ENCODE results near the gene ATP13A3.
"Not testable (repeated sequence)": the region's sequence is repeated elsewhere in the genome, so short reads cannot be mapped to it uniquely, and the experiment has no call there.

The ATP13A3 gene

GRCh38 chr3:194517333-194517732 is 30.5 kb upstream of the ATP13A3 start:
- Histone ChIP-seq H3K36me3 (ENCODE audit: control insufficient read depth in 1 of 2, insufficient read depth in 2 of 2, low read length in 2 of 2) (no peaks in the 10 kb centered on the region), H3K27ac (ENCODE audit: low read length) (no peak overlapping the region), H3K4me1 (ENCODE audit: control insufficient read depth in 1 of 2, insufficient read depth in 2 of 2, low read length in 2 of 2) (no peaks in the 10 kb centered on the region), H3K4me3 (ENCODE audit: low read depth in 1 of 2, low read length in 2 of 2) (no peak overlapping the region), H3K27me3 (ENCODE audit: low read depth, low read length) (no peaks in the 10 kb centered on the region), H3K9me3 (ENCODE audit: control insufficient read depth in 1 of 2, low read length in 2 of 2) (no peaks in the 10 kb centered on the region)

GRCh38 chr3:194514626-194515025 is 27.8 kb upstream of the ATP13A3 start:
- Histone ChIP-seq H3K27me3 (ENCODE audit: low read depth, low read length) (no peaks in the 10 kb centered on the region), H3K27ac (ENCODE audit: low read length) (no peak overlapping the region), H3K36me3 (ENCODE audit: control insufficient read depth in 1 of 2, insufficient read depth in 2 of 2, low read length in 2 of 2) (no peaks in the 10 kb centered on the region), H3K4me3 (ENCODE audit: low read depth in 1 of 2, low read length in 2 of 2) (no peak overlapping the region), H3K4me1 (ENCODE audit: control insufficient read depth in 1 of 2, insufficient read depth in 2 of 2, low read length in 2 of 2) (no peaks in the 10 kb centered on the region), H3K9me3 (ENCODE audit: control insufficient read depth in 1 of 2, low read length in 2 of 2) (no peaks in the 10 kb centered on the region)

GRCh38 chr3:194512895-194513601 is 26.2 kb upstream of the ATP13A3 start:
- no peaks in the 10 kb centered on the region for H3K27me3 ChIP-seq (ENCODE audit: low read depth, low read length)
- H3K36me3 ChIP-seq (ENCODE audit: control insufficient read depth in 1 of 2, insufficient read depth in 2 of 2, low read length in 2 of 2) = no peaks in the 10 kb centered on the region
- H3K4me1 ChIP-seq (ENCODE audit: control insufficient read depth in 1 of 2, insufficient read depth in 2 of 2, low read length in 2 of 2) = no peaks in the 10 kb centered on the region
- H3K27ac ChIP-seq (ENCODE audit: low read length) = no peak overlapping the region
- no peak overlapping the region for H3K4me3 ChIP-seq (ENCODE audit: low read depth in 1 of 2, low read length in 2 of 2)
- H3K9me3 ChIP-seq (ENCODE audit: control insufficient read depth in 1 of 2, low read length in 2 of 2) = no peaks in the 10 kb centered on the region

- Histone ChIP-seq H3K9me3 (ENCODE audit: control insufficient read depth in 1 of 2, low read length in 2 of 2) (no peaks in the 10 kb centered on the region), H3K4me3 (ENCODE audit: low read depth in 1 of 2, low read length in 2 of 2) (no peak overlapping the region), H3K27ac (ENCODE audit: low read length) (no peak overlapping the region), H3K36me3 (ENCODE audit: control insufficient read depth in 1 of 2, insufficient read depth in 2 of 2, low read length in 2 of 2) (no peaks in the 10 kb centered on the region), H3K4me1 (ENCODE audit: control insufficient read depth in 1 of 2, insufficient read depth in 2 of 2, low read length in 2 of 2) (no peaks in the 10 kb centered on the region), H3K27me3 (ENCODE audit: low read depth, low read length) (no peaks in the 10 kb centered on the region)
Observed at GRCh38 chr3:194508491-194509453, 22.0 kb upstream of the ATP13A3 start.

GRCh38 chr3:194507571-194507970 is 20.8 kb upstream of the ATP13A3 start:
- Histone ChIP-seq H3K36me3 (ENCODE audit: control insufficient read depth in 1 of 2, insufficient read depth in 2 of 2, low read length in 2 of 2) (no peaks in the 10 kb centered on the region), H3K27me3 (ENCODE audit: low read depth, low read length) (no peaks in the 10 kb centered on the region), H3K4me3 (ENCODE audit: low read depth in 1 of 2, low read length in 2 of 2) (no peak overlapping the region), H3K4me1 (ENCODE audit: control insufficient read depth in 1 of 2, insufficient read depth in 2 of 2, low read length in 2 of 2) (no peaks in the 10 kb centered on the region), H3K9me3 (ENCODE audit: control insufficient read depth in 1 of 2, low read length in 2 of 2) (no peaks in the 10 kb centered on the region), H3K27ac (ENCODE audit: low read length) (no peak overlapping the region)

- no peaks in the 10 kb centered on the region for H3K9me3 ChIP-seq (ENCODE audit: control insufficient read depth in 1 of 2, low read length in 2 of 2)
- no peaks in the 10 kb centered on the region for H3K4me1 ChIP-seq (ENCODE audit: control insufficient read depth in 1 of 2, insufficient read depth in 2 of 2, low read length in 2 of 2)
Observed at GRCh38 chr3:194505791-194506415, 19.1 kb upstream of the ATP13A3 start.

GRCh38 chr3:194504861-194505260 is 18.1 kb upstream of the ATP13A3 start:
- Histone ChIP-seq H3K27ac (ENCODE audit: low read length) (no peak overlapping the region), H3K9me3 (ENCODE audit: control insufficient read depth in 1 of 2, low read length in 2 of 2) (no peaks in the 10 kb centered on the region), H3K4me1 (ENCODE audit: control insufficient read depth in 1 of 2, insufficient read depth in 2 of 2, low read length in 2 of 2) (no peaks in the 10 kb centered on the region), H3K27me3 (ENCODE audit: low read depth, low read length) (no peaks in the 10 kb centered on the region), H3K4me3 (ENCODE audit: low read depth in 1 of 2, low read length in 2 of 2) (no peak overlapping the region), H3K36me3 (ENCODE audit: control insufficient read depth in 1 of 2, insufficient read depth in 2 of 2, low read length in 2 of 2) (no peaks in the 10 kb centered on the region)

More at GRCh38 chr3:194505791-194506415, 19.1 kb upstream of the ATP13A3 start:
- no peak overlapping the region for H3K4me3 ChIP-seq (ENCODE audit: low read depth in 1 of 2, low read length in 2 of 2)
- H3K27ac ChIP-seq (ENCODE audit: low read length) = no peak overlapping the region
- H3K27me3 ChIP-seq (ENCODE audit: low read depth, low read length) = no peaks in the 10 kb centered on the region
- H3K36me3 ChIP-seq (ENCODE audit: control insufficient read depth in 1 of 2, insufficient read depth in 2 of 2, low read length in 2 of 2) = no peaks in the 10 kb centered on the region

- Histone ChIP-seq H3K27me3 (ENCODE audit: low read depth, low read length) (no peaks in the 10 kb centered on the region), H3K36me3 (ENCODE audit: control insufficient read depth in 1 of 2, insufficient read depth in 2 of 2, low read length in 2 of 2) (no peaks in the 10 kb centered on the region), H3K4me3 (ENCODE audit: low read depth in 1 of 2, low read length in 2 of 2) (no peak overlapping the region)
Observed at GRCh38 chr3:194504146-194504545, 17.3 kb upstream of the ATP13A3 start.

GRCh38 chr3:194503081-194503531 is 16.3 kb upstream of the ATP13A3 start:
- Histone ChIP-seq H3K4me3 (ENCODE audit: low read depth in 1 of 2, low read length in 2 of 2) (no peak overlapping the region), H3K27me3 (ENCODE audit: low read depth, low read length) (no peaks in the 10 kb centered on the region), H3K9me3 (ENCODE audit: control insufficient read depth in 1 of 2, low read length in 2 of 2) (no peaks in the 10 kb centered on the region)

More at GRCh38 chr3:194504146-194504545, 17.3 kb upstream of the ATP13A3 start:
- H3K4me1 ChIP-seq (ENCODE audit: control insufficient read depth in 1 of 2, insufficient read depth in 2 of 2, low read length in 2 of 2) = no peaks in the 10 kb centered on the region
- no peaks in the 10 kb centered on the region for H3K9me3 ChIP-seq (ENCODE audit: control insufficient read depth in 1 of 2, low read length in 2 of 2)
- H3K27ac ChIP-seq (ENCODE audit: low read length) = no peak overlapping the region

GRCh38 chr3:194500198-194500597 is 13.4 kb upstream of the ATP13A3 start:
- H3K27ac ChIP-seq (ENCODE audit: low read length) = no peak overlapping the region
- H3K27me3 ChIP-seq (ENCODE audit: low read depth, low read length) = no peaks in the 10 kb centered on the region
- no peaks in the 10 kb centered on the region for H3K9me3 ChIP-seq (ENCODE audit: control insufficient read depth in 1 of 2, low read length in 2 of 2)
- peaks cover 0 to 5% of the 10 kb centered on the region in 2 donors for H3K4me1 ChIP-seq (ENCODE audit: control insufficient read depth in 1 of 2, insufficient read depth in 2 of 2, low read length in 2 of 2)
- no peaks in the 10 kb centered on the region for H3K36me3 ChIP-seq (ENCODE audit: control insufficient read depth in 1 of 2, insufficient read depth in 2 of 2, low read length in 2 of 2)
- H3K4me3 ChIP-seq (ENCODE audit: low read depth in 1 of 2, low read length in 2 of 2) = no peak overlapping the region

More at GRCh38 chr3:194503081-194503531, 16.3 kb upstream of the ATP13A3 start:
- Histone ChIP-seq H3K27ac (ENCODE audit: low read length) (no peak overlapping the region), H3K4me1 (ENCODE audit: control insufficient read depth in 1 of 2, insufficient read depth in 2 of 2, low read length in 2 of 2) (no peaks in the 10 kb centered on the region), H3K36me3 (ENCODE audit: control insufficient read depth in 1 of 2, insufficient read depth in 2 of 2, low read length in 2 of 2) (no peaks in the 10 kb centered on the region)

GRCh38 chr3:194499516-194499915 is 12.7 kb upstream of the ATP13A3 start:
- H3K4me3 ChIP-seq (ENCODE audit: low read depth in 1 of 2, low read length in 2 of 2); H3K27ac ChIP-seq (ENCODE audit: low read length); H3K27me3 ChIP-seq (ENCODE audit: low read depth, low read length); H3K36me3 ChIP-seq (ENCODE audit: control insufficient read depth in 1 of 2, insufficient read depth in 2 of 2, low read length in 2 of 2); H3K9me3 ChIP-seq (ENCODE audit: control insufficient read depth in 1 of 2, low read length in 2 of 2); H3K4me1 ChIP-seq (ENCODE audit: control insufficient read depth in 1 of 2, insufficient read depth in 2 of 2, low read length in 2 of 2): not testable (repeated sequence)
